GM12892 (cell line): ENCODE measurements around the gene IFITM10.
A peak's percentile ranks its signal among the peaks of the same experiment; 100 is the strongest.
"Not testable (repeated sequence)": the region's sequence is repeated elsewhere in the genome, so short reads cannot be mapped to it uniquely, and the experiment has no call there.

Experiments
- DNase-seq: peaks from one replicate; pipeline ENCODE4 v3.0.0; 2011; ENCODE audit not compliant: insufficient read length
- FAIRE-seq: peaks from 2 replicates; lab custom pipeline; 2011; peaks lifted over from hg19 to GRCh38; lab: Jason Lieb, UNC
- POLR2A ChIP-seq: IDR thresholded peaks from 2 replicates; pipeline ENCODE4 v1.6.1; 2011; ENCODE audit warnings: low read depth, low read length, control low read depth
- POLR2AphosphoS5 ChIP-seq: IDR thresholded peaks from 2 replicates; pipeline ENCODE4 v1.6.1; 2011; ENCODE audit warnings: low read depth, low read length, control low read depth
- TAF1 ChIP-seq: IDR thresholded peaks from 2 replicates; pipeline ENCODE4 v1.6.1; 2011; ENCODE audit warnings: low read depth, mild to moderate bottlenecking, control low read depth, low read length, borderline replicate concordance

IFITM10 gene

DNA sequence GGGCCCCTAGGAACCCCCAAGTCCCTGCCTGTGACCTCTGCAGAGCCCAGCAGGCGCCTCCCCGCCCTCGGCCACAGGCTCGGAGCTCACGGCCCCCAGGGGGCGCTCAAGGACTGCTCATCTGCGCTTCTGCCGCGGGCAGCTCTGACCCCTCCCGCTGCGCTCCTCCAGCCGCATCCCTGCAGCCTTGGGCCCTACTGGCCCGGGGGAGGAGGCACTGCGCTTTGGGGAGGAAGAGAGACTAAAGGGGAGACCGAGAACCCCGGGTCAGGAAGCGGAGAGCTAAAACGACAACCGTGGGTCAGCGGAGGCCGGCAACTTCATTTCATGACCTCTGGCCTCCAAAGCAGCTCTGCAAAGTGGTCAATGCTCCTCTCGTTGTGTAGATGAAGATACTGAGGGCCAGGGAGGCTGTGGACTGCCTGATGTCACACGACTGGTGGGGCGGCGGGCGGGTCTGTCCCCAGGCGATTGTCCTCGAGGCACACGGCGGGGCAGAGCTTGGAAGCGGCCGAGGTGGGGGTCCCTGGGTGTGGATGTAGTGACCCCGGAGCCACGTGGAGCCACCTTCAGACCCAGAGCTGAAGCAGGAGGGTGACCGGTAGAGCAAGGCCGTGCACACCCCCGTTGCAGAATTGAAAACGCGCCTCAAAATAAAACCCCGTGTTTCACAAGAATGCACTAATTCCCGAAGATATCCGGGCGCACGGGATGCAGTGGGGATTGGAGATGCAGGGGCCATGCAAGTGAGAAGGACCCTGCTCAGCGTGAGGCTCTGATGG lies 56.1 kb downstream of the IFITM10 start:
- FAIRE-seq (peak; percentile 86), DNase-seq (peak; percentile 95)

DNA sequence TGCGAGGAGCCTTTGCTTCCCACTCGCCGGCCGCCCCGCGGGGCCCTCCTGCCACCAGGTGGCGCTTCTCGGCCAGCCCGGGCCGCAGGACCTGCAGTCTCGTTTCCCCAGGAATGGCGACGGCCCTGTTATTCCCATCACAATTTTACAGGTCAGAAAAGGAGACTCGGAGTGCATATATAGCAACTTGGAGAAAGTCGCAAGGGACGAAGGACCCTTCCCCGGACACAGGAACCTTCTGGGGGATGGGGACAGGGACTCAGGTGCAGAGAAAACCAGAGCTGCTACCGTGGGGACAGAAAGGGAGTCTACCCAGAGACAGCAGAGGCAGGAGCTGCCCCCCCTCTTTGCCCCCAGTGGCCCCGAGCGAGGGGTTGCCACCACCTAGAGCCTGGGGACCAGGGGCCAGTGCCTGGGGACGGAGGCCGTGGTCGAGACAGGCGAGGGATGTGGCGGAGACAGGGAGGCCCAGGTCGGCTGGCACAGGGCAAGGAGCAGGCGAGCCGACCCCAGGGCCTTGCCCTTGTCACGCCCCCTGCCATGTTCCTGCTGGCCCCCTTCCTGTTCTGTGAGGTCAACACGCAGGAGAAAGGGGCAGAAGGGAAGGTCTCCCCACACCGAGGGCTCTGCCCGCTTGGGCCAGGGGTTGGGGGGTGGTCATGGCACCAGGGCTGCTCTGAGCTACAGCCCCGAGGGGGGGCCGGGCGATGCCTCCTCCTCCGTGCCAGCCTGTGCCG lies 56.9 kb downstream of the IFITM10 start:
- no peak for FAIRE-seq
- no peak for TF ChIP-seq TAF1
- no peak for TF ChIP-seq POLR2A
- TF ChIP-seq POLR2AphosphoS5: no peak
- DNase-seq: peak; percentile 78

More for the DNA sequence above, 56.1 kb downstream of the IFITM10 start:
- TF ChIP-seq TAF1 (no peak), POLR2AphosphoS5 (no peak), POLR2A (no peak)

DNA sequence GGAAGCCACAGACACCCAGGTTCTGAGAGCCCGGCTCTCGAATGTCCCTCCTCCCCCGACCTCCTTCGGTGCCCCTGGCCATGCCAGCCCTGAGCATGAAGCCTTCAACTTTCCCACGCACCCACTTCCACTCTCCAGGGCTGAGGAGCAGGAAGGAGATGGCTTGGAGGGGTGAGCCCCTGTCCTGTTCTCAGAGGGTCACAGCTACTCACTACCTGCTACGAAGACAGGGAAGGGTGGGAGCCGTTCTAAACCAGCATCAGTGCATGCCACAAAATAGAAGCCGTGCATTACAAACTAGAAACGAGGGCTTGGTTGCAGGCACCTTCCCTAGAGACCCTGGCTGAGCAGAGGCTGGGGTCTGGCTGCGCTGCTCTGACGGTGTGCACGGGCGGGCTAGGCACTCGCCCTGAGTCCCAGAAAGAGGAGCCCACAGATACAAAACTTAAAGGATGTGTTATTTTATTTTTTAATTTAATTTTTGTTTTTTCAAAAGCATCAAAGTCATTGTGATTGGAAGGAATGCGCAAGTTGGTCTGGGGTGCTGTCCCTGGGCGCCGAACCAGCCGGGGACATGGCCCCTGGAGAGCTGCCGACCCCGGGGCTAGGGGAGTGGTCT lies 57.6 kb downstream of the IFITM10 start:
- FAIRE-seq: no peak
- no peak for TF ChIP-seq TAF1
- no peak for TF ChIP-seq POLR2A
- no peak for TF ChIP-seq POLR2AphosphoS5
- DNase-seq: no peak

DNA sequence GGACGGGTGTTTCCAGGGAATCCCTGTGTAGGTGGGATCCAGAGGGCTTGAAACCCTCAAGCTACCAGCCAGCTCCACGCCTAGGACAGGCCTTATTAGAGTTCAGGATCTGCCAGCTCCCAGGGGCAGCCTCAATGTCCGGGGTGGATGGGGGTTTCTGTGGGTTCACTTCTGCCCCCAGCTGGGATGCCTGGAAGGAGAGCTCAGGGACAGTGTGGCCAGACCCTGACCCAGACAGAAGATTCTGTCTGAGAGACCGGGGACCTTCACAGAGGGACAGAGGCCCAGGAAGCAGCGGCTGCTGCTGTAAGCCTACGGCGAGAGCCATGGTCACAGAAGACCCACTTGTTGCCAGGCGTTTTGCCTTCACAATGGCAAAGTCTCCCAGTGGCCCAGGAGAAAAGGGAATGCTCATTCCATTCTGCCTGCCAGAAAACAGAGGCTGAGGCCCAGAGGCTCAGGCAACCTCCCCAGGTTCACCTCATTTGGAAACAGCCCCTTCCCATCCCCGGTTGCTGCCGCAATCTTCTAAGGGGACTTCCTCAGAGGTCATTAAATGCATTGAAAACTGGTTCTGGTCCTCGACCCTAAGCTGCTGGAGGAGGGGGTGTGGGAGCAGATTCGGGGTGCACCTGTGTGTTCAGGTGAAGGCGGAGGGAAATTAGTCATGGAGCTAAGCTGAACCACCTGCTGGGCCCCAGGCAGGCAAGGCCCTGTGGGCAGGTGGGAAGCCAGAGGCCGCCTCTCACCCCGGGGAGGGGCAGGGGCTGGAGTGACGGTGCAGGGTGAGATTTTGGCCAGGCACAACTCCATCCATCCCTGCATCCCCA lies 58.3 kb downstream of the IFITM10 start:
- FAIRE-seq: no peak
- no peak for TF ChIP-seq POLR2A
- TF ChIP-seq POLR2AphosphoS5: no peak
- no peak for TF ChIP-seq TAF1
- no peak for DNase-seq

DNA sequence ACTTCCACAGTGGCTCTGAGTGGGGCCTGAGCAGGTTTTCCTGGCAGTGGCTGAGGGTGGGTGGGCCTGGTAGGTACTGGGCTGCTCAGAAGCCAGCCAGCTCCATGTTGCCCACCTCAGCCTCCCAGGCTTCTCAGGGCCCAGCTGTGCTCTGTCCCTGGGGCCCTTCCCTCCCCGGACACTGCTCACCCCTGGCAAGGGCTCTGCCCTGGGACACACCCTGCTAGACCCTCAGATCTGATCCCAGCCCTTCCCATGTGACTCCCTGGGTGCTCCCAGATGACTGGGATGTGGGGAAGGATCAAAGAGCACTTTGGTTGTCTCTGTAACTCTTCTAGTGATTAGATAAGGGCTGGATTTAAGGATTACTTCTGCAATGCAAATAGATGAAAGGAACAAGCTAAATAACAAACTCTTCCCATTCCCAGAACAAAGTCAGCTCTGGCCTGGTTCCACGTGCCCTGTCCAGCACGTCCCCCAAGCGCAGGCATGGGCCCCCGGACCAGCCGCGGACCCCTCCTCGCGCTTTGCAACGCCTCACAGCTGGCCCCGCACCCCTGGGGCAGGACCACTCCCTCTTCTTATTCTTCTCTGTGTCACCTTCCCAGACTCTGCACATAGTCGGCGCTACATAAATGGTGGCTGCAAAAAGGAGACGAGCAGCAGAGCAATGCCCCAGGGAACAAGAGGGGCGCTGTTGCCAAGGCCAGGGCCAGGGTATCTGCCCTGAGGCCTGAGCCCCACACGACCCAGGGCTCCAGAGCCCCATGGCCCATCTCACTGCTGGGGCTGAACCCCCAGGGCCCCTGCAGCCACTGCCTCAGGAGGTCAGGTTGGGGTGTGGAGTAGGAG lies 59.1 kb downstream of the IFITM10 start:
- DNase-seq (no peak), FAIRE-seq (no peak)
- TF ChIP-seq POLR2AphosphoS5 (no peak), TAF1 (no peak), POLR2A (no peak)

DNA sequence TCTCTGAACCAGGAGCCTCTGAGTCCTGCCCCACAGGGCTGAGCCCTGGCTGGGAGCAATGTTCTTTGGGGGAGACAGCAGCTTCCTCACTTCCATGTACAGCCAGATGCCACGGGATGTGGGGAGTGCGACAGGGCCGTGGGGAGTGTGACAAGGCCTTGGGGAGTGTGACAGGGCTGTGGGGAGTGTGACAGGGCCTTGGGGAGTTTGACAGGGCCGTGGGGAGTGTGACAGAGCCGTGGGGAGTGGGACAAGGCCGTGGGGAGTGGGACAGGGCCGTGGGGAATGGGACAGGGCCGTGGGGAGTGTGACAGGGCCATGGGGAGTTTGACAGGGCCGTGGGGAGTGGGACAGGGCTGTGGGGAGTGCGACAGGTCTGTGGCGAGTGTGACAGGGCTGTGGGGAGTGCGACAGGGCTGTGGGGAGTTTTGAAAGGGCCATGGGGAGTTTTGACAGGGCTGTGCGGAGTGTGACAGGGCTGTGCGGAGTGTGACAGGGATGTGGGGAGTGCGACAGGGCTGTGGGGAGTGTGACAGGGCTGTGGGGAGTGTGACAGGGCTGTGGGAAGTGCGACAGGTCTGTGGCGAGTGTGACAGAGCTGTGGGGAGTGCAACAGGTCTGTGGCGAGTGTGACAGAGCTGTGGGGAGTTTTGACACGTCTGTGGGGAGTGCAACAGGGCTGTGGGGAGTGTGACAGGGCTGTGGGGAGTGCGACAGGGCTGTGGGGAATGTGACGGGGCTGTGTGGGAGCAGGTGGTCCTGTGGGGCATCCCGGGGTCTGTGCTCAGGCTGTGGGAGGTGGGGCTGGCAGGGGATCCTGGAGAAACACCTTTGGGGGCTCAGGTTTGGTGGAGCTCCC lies 60.0 kb downstream of the IFITM10 start:
- no peak for FAIRE-seq
- TF ChIP-seq POLR2A (no peak), POLR2AphosphoS5 (no peak), TAF1 (no peak)
- no peak for DNase-seq

DNA sequence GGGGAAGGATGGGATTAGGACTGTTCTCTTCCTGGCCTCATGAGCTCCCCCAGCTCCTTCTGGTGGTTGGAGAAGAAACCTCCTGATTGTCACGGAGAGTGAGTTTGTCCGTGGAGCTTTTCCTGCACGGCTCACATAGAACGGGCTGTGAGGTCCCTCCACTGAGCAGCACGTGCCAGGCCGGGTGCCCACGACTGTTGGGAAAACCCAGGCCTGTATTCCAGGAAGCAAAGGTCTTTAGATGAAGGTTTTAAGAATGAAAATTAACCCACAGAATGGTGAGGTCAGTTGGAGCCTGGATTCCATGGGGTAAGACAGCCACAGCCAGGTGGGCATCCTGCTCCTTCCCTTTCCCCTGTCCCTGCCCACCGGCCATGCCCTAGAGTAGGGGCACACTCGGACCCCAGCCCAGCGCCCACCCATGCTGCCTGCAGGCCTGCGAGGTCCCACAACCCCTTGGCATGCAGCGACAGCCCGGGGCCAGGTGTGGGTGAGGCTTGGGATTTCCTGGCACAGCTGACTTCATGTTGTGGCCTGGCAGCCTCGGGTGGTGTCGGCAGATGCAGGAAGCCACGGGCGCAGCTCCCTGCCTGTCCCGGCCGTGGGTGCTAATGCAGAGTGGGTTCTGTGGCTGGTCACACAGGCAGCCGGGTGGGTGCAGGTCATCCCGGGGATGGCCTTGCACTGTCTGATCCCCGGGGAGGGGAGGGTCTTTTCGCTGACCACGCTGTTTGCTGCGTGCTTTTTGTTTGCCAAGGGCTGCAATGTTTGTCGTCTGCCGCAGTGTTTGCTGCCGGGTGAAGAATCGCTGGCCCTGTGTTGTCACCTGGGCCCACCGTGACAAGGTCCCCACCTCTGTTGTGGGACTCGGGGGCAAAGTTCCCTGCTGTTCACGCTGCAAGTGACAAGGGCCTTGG lies 60.9 kb downstream of the IFITM10 start:
- DNase-seq, FAIRE-seq: not testable (repeated sequence)

DNA sequence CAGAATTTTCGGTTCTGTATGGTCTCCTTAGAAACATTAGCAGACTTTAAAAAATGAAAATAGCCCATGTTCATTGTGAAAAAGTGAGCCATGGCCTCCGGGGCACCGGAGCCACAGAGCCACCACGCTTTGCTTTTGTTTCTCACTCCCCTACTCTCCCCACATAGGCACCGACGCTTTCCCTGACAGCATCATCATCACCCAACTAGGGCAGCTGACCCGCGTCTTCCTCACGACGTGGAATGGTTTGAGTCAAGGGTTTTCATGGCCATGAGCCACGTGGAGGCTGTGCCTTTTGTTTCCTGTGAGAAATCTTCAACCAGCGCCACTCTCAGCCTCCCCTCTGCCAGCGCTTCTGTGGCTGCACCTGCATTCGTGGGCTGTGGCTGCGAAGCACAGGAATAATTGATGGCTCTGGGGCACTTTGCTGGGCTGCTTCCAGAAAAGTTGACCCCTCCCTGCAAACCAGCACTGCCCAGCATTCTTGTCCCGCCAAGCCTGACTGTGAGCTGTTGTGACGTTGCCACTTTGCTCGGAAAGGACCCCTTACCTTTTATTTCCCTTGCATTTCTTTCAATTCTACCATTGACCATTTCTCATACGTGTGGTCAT lies 62.0 kb downstream of the IFITM10 start:
- not testable (repeated sequence) for DNase-seq
- peak; percentile 36 for FAIRE-seq

DNA sequence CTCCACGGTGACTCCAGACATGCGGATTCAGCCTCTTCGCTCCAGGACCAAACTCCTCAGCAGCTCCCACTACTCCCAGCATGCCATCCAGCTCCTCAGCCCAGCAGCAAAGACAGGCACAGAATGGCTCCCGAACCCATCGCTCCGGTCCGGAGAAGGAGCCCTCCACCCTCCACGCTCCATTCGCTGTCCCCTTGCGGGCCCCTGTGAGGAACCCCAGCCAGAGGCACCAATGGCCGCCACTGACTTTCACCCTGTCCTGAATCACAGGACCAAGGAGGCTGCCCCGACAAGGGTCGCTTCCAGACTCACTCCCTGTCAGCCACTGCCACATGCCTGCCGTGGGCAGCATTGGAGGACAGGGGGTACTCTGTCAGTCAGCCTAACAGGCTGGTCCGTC lies 64.2 kb downstream of the IFITM10 start:
- not testable (repeated sequence) for DNase-seq, FAIRE-seq

DNA sequence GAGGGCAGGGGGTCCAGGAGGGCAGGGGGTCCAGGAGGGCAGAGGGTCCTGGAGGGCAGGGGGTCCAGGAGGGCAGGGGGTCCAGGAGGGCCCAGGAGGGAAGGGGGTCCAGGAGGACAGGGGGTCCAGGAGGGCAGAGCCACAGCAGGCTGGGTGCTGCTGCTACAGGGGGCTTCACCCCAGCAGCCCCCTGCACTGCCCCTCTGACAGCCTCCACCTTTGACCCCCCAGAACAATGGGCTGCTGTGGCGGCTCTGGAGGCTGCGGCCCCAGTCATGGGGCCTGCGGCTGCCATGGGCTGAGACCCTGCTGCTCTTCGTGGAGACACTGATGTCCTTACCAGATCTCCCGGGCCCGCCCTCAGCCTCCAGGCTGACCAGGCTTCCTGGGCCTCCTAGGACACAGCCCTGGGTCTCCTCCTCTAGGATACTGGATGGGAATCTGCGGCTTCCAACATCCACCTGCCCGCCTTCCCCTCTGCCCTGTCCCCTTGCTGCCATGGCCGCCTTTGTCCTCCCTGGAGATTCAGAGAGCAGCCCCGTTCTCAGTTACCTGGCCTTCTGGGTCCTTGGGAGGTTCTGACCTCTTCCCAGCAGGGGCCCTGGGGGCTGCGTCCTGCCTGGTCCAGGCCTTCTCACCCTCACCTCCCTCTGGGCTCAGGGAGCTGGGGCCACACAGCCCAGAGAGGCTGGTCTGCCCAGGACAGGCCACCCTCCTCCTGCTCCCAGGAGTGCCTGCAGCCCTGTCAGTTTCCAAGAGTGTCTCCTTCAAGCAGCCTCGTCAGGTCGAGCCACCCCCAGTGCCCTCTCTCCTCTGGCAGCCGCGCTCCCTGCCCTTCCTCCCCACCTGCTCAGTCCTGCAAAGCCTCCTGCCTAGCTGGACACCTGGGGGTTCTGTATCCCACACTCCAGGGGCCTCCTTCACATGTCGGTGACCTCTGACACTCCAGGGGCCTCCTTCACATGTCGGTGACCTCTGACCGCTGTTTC lies 65.2 kb downstream of the IFITM10 start:
- not testable (repeated sequence) for FAIRE-seq, DNase-seq

DNA sequence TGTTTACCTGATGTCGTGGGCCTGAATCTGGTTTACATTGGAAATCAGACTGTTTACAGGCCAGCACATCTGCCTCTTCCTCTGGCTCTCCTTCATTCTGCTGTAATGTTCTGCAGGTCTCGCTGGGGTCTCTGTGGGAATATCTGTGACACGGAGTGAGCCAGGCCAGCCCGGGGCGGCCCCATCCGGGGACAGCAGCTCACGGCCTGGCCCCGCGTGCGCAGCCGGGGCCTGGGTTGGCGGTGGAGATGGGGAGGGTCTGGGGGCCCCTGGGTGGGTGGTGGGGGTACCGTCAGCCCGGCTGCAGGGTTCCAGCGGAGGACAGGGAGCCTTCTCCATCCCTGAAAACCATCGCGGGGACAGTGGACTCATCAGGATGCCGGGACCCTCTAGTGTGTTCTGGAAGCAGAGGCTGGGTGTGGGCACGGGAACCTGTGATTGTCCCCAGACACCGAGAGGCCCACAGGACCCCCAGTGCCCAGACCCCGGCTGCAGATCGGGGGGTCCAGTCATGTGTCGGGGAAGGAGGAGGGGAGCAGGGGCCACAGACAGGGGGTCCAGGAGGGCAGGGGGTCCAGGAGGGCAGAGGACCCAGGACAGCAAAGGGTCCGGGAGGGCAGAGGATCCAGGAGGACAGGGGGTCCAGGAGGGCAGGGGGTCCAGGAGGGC lies 66.4 kb downstream of the IFITM10 start:
- not testable (repeated sequence) for FAIRE-seq, DNase-seq

DNA sequence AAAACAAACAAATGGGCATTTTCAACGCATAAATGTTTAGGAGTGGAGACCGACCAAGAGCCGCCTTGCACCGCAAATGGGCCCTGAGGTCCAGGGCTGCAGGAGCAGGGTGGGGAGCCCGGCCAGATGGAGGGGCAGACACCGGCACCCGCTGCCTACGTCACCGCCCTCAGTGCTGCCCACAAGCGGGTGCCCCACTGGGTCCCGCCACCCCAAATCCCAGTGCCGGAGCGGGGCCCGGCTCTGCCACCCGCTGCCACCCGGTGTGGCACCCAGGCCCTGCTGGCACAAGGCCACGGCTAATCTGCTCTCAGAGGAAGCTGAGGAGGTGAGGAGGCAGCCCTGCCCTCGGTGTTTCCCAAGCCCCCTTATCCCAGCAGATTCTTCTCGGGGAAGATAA lies 67.2 kb downstream of the IFITM10 start:
- not testable (repeated sequence) for DNase-seq, FAIRE-seq
